Hematopoietic multipotent progenitor cell treated with erythropoietin and hydrocortisone succinate and interleukin-3 and kit ligand, for 15 days (in vitro differentiated cells): ENCODE data around the gene ATP5F1C.

ENCODE experiments used
- DNase-seq: peaks from one replicate; pipeline ENCODE4 v3.0.0-alpha.2; 2015; ENCODE audit warnings: low spot score

ATP5F1C gene

DNA sequence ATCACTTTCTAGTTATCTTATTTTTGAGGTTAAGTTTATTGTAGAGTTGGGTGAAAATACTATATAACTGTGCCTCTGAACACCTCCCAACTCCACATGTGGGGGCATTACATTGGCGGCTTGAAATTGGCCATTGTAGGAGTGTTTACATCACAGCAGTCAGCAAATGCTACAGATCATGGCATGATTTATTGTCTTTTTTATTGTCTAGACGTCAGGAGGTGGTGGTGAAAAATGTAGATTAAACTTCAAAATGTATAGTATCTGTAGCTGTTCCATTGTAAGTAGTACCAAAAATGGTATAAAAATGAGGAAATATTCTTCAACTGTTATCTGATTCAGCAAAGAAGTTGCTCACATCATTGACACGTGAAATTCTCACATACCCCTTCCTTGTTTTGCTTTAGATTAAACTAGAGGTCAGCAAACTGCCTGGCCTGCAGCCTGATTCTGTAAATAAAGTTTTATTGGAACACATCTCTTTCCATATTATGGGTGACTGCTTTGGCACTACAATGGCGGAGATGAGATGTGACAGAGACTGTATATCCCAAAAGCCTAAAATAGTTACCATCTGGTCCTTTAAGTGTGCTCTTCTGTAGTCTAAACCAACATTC, 65.4 kb downstream of the ATP5F1C start:
- no peak for DNase-seq

DNA sequence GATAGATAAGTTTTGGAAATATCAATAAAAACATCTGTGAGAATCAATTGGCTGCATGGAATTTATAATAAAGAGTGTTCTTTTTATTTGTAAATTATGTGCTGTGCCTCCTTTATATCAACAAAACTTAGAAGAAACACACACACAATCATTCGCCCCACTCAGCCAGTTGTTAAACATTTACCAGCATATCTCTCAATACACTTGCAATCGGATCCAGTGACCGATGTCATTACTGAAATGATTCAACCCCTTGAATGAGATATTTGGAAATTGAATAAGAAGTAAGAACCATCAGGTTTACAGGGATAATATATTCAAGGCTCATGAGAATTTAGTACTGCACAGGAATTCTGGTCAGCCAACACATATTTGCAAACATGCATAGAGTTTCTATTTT, 65.9 kb downstream of the ATP5F1C start:
- no peak for DNase-seq

DNA sequence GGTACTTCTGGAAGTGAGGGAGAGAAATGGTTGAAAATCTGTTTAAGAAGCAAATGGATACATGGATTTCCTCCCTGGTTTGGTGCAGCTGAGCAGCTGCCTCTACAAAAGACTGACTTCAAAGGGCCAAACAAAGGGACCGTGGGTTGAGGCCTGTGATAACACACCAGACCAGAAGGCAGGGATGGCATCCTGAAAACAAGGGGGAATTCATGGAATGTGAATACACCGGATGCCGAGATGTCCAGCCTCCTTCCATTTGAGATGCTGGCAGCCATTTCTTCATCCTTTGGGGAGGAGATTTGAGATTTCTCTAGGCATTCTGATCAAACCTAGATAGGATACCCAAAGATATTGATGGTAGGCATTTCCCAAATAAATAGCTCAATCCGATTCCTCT, 67.2 kb downstream of the ATP5F1C start:
- DNase-seq, result no peak

DNA sequence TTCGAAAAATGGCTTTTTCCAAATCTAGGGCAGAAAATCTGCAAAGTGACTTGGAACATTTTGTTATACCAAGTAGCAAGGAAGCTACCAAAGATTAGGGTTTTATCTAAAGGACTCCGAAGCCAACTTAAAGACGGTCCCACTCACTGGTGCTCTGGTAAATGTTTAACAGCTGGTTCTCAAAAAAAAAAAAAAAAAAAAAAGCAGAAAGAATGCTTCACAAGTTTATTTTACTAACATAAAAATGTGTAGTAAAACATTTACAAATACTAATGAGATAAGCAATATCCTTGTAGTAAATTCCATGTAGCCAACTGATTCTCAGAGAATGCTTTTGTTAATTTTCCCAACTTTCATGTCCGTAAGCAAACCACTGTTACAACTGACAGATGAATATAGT, 68.7 kb downstream of the ATP5F1C start:
- DNase-seq, result no peak

DNA sequence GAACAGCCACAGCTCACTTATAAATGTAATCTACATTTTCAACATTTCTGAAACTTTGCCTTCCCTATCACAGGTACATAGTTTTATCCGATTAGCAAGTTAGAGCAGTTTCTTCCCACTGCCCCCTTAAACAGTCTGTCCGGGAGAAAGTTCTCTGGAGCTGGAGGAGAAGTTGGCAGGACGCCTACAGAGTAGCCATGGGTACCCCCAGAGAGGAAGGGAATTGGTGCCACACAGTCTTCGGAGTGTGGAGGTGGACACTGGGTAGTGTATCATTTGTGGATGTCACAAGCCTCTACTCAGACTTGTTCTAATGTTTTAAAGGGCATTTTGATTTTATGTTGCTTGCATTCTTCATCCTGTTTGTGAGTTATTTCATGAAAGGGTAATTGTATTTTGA, 69.3 kb downstream of the ATP5F1C start:
- DNase-seq, result no peak
